ENCODE results near the gene CBLC. TPM values are rescaled to one million over a fixed set of nuclear protein-coding genes. Genes with fewer than 3 reads are reported as not detected.

CBLC gene
- total RNA-seq, 1 experiment from 2014 or later = 20.5 TPM

DNA sequence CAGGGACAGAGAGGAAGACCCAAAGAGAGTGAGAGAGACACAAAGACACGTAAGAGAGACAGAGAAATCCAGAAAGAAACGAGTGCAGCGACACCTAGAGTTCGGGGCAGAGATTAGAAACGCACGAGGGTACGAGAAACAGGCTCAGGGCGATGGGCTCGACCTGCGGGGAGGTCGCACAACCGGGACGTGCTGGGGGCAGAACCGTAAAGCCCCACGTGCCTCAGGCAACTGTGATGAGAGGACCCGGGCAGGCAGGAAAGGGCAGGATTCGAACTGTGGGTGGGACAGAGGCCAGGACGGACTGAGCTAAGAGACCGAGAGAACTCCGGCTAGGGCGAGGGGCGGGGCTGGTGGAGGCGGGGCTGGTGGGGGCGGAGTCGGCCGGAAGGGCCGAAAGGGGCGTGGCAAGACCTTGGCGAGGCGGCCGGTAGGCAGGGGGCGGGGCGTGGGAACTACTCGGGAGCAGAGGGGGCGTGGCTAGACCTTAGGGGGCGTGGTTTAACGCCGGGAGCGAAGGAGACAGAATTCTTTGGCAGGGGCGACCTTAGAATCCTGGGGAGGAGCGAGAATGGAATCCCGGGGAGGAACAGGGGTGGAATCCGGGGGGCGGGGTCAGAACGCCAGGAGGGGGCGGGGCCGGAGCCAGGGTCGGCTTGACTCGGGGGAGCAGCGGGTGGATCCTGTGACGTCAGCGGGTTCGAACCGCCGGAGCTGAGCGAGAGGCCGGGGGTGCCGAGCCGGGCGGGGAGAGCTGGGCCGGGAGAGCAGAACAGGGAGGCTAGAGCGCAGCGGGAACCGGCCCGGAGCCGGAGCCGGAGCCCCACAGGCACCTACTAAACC lies 68.1 kb downstream of the CBLC start, which contains the start of gene NECTIN2 (continued):
- TF ChIP-seq RELA (CRISPR knock-in tag; IDR thresholded peaks at IDR 0.05; ENCODE audit: borderline replicate concordance) (no peak), CBFB (CRISPR knock-in tag; IDR thresholded peaks at IDR 0.05; ENCODE audit: low read depth) (no peak)
- TF ChIP-seq, protein P1, sequence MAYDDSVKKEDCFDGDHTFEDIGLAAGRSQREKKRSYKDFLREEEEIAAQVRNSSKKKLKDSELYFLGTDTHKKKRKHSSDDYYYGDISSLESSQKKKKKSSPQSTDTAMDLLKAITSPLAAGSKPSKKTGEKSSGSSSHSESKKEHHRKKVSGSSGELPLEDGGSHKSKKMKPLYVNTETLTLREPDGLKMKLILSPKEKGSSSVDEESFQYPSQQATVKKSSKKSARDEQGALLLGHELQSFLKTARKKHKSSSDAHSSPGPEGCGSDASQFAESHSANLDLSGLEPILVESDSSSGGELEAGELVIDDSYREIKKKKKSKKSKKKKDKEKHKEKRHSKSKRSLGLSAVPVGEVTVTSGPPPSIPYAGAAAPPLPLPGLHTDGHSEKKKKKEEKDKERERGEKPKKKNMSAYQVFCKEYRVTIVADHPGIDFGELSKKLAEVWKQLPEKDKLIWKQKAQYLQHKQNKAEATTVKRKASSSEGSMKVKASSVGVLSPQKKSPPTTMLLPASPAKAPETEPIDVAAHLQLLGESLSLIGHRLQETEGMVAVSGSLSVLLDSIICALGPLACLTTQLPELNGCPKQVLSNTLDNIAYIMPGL (CRISPR knock-in tag; IDR thresholded peaks at IDR 0.05) = peak; percentile 14

DNA sequence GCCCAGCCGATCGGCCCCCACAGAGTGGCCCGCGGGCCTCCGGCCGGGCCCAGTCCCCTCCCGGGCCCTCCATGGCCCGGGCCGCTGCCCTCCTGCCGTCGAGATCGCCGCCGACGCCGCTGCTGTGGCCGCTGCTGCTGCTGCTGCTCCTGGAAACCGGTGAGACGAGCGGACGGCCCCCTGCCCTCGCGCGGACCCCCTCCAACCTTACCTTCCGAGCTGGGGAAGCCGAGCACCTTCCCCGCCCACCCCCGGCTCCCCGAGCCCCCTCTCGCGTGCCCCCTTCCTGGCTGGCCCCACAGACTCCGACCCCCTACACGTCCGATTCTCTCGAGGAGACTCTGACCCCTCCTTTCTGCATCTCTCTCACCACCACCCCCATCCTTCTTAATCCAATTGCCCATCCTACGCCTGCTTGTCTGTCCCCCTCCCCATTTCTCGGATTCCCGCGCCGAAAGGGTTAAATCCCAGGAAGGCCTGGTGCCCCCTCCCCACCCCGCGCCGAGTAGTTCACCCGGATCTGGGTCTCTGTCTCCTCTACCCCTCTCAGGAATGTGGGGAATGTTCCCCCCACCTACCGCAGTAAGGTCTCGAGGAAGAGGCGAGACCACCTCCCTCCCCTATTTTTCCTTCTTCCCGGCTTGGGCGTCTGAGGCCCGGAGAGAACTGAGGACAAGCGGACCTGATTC lies 68.9 kb downstream of the CBLC start:
- peak overlapping the region; percentile 99 for H3K27ac Mint-ChIP-seq
- peaks cover 27% of the 10 kb centered on the region for H3K4me1 Mint-ChIP-seq
- H3K9me3 Mint-ChIP-seq = no peaks in the 10 kb centered on the region
- H3K36me3 Mint-ChIP-seq = no peaks in the 10 kb centered on the region
- ATAC-seq (peak; percentile 23), DNase-seq (ENCODE audit: low spot score) (peak; percentile 94)
- peaks cover 12% of the 10 kb centered on the region for H3K27me3 Mint-ChIP-seq (ENCODE audit: low read depth)
- CTCF ChIA-PET = interaction anchor here (0.7 to 1.7 kb wide), 18 partner anchors 9 to 275 kb away, joined by 4 to 26 read pairs (median 8); partner anchors contain the start of genes BCAM and CBLC
- H3K4me3 Mint-ChIP-seq = peak overlapping the region; percentile 97
- POLR2A ChIA-PET = interaction anchor here (0.9 to 3.4 kb wide), 4 partner anchors 38 to 125 kb away, joined by 3 to 17 read pairs (median 7); partner anchors contain the start of genes APOE, BCAM and TOMM40
- TF ChIP-seq, protein P2, sequence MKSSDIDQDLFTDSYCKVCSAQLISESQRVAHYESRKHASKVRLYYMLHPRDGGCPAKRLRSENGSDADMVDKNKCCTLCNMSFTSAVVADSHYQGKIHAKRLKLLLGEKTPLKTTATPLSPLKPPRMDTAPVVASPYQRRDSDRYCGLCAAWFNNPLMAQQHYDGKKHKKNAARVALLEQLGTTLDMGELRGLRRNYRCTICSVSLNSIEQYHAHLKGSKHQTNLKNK (CRISPR knock-in tag; IDR thresholded peaks at IDR 0.05) = no peak
- TF ChIP-seq, protein P3, sequence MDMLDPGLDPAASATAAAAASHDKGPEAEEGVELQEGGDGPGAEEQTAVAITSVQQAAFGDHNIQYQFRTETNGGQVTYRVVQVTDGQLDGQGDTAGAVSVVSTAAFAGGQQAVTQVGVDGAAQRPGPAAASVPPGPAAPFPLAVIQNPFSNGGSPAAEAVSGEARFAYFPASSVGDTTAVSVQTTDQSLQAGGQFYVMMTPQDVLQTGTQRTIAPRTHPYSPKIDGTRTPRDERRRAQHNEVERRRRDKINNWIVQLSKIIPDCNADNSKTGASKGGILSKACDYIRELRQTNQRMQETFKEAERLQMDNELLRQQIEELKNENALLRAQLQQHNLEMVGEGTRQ (CRISPR knock-in tag; IDR thresholded peaks at IDR 0.05) = no peak
- TF ChIP-seq ZNF263 (CRISPR knock-in tag; IDR thresholded peaks at IDR 0.05; ENCODE audit: low read depth) (no peak), JUN (CRISPR knock-in tag; IDR thresholded peaks at IDR 0.05) (no peak), JAZF1 (CRISPR knock-in tag; IDR thresholded peaks at IDR 0.05) (no peak), SOX15 (CRISPR knock-in tag; IDR thresholded peaks at IDR 0.05) (no peak), GRHL2 (CRISPR knock-in tag; IDR thresholded peaks at IDR 0.05; ENCODE audit: insufficient replicate concordance, severe bottlenecking) (no peak), FOXJ3 (CRISPR knock-in tag; IDR thresholded peaks at IDR 0.05; ENCODE audit: borderline replicate concordance) (no peak), ZNF232 (CRISPR knock-in tag; IDR thresholded peaks at IDR 0.05) (no peak), TCF7 (CRISPR knock-in tag; IDR thresholded peaks at IDR 0.05; ENCODE audit: low read depth) (no peak), NR1H2 (CRISPR knock-in tag; IDR thresholded peaks at IDR 0.05) (no peak), CREM (CRISPR knock-in tag; IDR thresholded peaks at IDR 0.05) (no peak), MYBL2 (CRISPR knock-in tag; IDR thresholded peaks at IDR 0.05) (peak; percentile 41; the same call in 1 of the 2 replicates), OVOL2 (CRISPR knock-in tag; IDR thresholded peaks at IDR 0.05; ENCODE audit: borderline replicate concordance) (no peak), ZNF317 (CRISPR knock-in tag; IDR thresholded peaks at IDR 0.05; ENCODE audit: borderline replicate concordance, low read depth) (no peak)
- TF ChIP-seq, protein P4, sequence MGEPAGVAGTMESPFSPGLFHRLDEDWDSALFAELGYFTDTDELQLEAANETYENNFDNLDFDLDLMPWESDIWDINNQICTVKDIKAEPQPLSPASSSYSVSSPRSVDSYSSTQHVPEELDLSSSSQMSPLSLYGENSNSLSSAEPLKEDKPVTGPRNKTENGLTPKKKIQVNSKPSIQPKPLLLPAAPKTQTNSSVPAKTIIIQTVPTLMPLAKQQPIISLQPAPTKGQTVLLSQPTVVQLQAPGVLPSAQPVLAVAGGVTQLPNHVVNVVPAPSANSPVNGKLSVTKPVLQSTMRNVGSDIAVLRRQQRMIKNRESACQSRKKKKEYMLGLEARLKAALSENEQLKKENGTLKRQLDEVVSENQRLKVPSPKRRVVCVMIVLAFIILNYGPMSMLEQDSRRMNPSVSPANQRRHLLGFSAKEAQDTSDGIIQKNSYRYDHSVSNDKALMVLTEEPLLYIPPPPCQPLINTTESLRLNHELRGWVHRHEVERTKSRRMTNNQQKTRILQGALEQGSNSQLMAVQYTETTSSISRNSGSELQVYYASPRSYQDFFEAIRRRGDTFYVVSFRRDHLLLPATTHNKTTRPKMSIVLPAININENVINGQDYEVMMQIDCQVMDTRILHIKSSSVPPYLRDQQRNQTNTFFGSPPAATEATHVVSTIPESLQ (CRISPR knock-in tag; IDR thresholded peaks at IDR 0.05) = no peak
- TF ChIP-seq, protein P5, sequence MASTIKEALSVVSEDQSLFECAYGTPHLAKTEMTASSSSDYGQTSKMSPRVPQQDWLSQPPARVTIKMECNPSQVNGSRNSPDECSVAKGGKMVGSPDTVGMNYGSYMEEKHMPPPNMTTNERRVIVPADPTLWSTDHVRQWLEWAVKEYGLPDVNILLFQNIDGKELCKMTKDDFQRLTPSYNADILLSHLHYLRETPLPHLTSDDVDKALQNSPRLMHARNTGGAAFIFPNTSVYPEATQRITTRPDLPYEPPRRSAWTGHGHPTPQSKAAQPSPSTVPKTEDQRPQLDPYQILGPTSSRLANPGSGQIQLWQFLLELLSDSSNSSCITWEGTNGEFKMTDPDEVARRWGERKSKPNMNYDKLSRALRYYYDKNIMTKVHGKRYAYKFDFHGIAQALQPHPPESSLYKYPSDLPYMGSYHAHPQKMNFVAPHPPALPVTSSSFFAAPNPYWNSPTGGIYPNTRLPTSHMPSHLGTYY (CRISPR knock-in tag; IDR thresholded peaks at IDR 0.05) = no peak
- TF ChIP-seq, protein P6, sequence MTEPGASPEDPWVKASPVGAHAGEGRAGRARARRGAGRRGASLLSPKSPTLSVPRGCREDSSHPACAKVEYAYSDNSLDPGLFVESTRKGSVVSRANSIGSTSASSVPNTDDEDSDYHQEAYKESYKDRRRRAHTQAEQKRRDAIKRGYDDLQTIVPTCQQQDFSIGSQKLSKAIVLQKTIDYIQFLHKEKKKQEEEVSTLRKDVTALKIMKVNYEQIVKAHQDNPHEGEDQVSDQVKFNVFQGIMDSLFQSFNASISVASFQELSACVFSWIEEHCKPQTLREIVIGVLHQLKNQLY (CRISPR knock-in tag; IDR thresholded peaks at IDR 0.05) = no peak
- TF ChIP-seq, protein P7, sequence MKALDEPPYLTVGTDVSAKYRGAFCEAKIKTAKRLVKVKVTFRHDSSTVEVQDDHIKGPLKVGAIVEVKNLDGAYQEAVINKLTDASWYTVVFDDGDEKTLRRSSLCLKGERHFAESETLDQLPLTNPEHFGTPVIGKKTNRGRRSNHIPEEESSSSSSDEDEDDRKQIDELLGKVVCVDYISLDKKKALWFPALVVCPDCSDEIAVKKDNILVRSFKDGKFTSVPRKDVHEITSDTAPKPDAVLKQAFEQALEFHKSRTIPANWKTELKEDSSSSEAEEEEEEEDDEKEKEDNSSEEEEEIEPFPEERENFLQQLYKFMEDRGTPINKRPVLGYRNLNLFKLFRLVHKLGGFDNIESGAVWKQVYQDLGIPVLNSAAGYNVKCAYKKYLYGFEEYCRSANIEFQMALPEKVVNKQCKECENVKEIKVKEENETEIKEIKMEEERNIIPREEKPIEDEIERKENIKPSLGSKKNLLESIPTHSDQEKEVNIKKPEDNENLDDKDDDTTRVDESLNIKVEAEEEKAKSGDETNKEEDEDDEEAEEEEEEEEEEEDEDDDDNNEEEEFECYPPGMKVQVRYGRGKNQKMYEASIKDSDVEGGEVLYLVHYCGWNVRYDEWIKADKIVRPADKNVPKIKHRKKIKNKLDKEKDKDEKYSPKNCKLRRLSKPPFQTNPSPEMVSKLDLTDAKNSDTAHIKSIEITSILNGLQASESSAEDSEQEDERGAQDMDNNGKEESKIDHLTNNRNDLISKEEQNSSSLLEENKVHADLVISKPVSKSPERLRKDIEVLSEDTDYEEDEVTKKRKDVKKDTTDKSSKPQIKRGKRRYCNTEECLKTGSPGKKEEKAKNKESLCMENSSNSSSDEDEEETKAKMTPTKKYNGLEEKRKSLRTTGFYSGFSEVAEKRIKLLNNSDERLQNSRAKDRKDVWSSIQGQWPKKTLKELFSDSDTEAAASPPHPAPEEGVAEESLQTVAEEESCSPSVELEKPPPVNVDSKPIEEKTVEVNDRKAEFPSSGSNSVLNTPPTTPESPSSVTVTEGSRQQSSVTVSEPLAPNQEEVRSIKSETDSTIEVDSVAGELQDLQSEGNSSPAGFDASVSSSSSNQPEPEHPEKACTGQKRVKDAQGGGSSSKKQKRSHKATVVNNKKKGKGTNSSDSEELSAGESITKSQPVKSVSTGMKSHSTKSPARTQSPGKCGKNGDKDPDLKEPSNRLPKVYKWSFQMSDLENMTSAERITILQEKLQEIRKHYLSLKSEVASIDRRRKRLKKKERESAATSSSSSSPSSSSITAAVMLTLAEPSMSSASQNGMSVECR (CRISPR knock-in tag; IDR thresholded peaks at IDR 0.05; ENCODE audit: borderline replicate concordance) = peak; percentile 44; the same call in 1 of the 2 replicates
